NCI-H69 (cell line): ENCODE data around the gene EDN1.
"Not testable (repeated sequence)": the region's sequence is repeated elsewhere in the genome, so short reads cannot be mapped to it uniquely, and the experiment has no call there.

Experiments
- DNase-seq: peaks from one replicate; lab custom pipeline; 2025; lab: John Stamatoyannopoulos, UW

EDN1 gene

DNA sequence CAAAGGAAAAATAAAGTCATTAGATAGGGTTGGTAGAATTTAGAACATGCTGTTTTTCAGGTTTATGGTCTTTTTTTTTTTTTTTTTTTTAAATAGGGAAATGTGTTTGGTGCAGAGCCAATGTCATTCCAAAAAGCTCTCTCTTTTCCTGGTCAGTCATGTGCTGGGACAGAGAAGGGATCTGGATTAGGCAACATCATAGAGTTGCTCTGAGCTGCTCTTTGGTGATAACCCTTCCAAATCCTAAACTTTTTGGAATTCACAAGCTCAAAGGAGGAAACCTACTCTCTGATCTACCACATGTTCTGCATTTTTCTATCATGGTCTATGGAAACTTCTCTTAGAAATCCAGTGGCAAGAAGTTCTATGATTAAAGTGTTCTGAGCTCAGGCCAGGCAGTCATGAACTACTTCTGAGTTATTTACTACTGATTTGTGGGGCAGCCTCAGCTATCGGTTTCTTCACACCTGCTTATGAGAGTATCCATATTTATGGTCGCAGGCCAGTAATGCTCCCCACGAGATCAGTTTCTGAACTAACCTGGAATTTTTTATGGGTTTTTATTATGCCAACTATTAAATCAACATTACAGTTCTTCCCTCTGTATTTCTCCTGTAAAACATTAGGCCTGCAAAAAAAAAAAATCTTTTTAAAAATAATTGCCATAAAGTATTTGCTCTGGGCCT, 4.8 kb downstream of the EDN1 start:
- no peak for DNase-seq

DNA sequence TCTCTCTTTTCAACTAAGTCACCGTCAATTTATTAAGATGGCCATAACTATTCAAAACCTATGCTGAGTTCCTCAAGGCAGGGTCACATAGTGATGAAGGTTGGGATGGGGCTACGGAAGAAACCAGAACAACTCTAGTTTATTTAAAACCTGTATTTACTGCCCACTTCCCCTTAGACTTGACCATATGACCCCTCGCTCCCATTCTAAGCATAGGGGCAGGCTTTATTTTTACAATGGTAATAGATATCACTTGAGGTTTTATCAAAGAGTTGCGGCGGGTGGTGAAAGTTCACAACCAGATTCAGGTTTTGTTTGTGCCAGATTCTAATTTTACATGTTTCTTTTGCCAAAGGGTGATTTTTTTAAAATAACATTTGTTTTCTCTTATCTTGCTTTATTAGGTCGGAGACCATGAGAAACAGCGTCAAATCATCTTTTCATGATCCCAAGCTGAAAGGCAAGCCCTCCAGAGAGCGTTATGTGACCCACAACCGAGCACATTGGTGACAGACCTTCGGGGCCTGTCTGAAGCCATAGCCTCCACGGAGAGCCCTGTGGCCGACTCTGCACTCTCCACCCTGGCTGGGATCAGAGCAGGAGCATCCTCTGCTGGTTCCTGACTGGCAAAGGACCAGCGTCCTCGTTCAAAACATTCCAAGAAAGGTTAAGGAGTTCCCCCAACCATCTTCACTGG, 5.5 kb downstream of the EDN1 start:
- no peak for DNase-seq

DNA sequence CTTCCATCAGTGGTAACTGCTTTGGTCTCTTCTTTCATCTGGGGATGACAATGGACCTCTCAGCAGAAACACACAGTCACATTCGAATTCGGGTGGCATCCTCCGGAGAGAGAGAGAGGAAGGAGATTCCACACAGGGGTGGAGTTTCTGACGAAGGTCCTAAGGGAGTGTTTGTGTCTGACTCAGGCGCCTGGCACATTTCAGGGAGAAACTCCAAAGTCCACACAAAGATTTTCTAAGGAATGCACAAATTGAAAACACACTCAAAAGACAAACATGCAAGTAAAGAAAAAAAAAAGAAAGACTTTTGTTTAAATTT, 6.1 kb downstream of the EDN1 start:
- no peak for DNase-seq

DNA sequence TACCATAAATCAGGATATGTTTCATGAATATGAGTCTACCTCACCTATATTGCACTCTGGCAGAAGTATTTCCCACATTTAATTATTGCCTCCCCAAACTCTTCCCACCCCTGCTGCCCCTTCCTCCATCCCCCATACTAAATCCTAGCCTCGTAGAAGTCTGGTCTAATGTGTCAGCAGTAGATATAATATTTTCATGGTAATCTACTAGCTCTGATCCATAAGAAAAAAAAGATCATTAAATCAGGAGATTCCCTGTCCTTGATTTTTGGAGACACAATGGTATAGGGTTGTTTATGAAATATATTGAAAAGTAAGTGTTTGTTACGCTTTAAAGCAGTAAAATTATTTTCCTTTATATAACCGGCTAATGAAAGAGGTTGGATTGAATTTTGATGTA, 6.4 kb downstream of the EDN1 start:
- DNase-seq, result no peak

GRCh38 chr6:12297363-12298016, 7.3 kb downstream of the EDN1 start:
- no peak for DNase-seq

DNA sequence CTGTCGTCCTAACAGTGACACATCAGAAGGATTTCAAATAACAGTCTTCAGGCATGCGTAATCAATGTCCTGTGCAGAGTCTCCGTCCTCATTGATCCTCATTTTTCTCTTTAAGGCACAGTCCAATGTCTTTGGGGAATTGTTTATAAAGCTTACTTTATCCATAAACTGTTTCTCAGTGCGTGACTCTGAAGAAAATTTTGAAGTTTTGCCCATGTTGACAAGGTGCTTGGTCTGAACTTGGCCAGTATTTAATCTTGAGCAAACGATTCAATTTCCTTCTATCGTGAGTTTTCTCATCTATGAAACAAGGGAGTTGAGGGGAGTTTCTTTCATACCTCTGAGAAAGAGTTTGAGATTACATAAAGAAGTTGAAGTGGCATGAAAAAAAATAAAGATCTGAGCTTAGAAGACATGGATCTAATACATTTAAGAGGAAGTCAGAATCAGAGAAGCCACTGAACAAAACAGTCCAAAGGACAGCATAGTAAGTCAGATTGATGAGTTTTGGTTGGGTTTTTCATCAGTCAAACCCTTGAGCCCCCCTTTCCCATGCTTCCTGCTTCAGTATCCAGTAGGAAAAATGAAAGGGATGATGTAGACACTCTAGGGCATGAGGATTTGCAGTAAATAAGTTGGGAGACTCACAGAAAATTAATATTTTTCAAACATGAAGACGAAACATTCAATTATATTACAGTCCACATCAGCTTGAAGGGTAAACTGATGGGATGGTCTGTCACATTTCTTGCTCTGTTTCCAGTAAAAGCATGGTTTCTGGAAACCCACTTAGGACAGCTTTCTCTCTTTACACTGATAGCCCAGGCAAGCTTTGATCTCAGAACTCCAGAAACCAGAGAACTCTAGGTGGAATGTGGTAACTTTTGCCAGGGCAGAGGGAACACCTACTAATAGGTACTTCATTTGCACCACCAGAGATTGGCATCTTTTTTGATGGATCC, 8.1 kb downstream of the EDN1 start:
- no peak for DNase-seq

- no peak for DNase-seq
Measured at GRCh38 chr6:12298995-12299394, 8.8 kb downstream of the EDN1 start.

DNA sequence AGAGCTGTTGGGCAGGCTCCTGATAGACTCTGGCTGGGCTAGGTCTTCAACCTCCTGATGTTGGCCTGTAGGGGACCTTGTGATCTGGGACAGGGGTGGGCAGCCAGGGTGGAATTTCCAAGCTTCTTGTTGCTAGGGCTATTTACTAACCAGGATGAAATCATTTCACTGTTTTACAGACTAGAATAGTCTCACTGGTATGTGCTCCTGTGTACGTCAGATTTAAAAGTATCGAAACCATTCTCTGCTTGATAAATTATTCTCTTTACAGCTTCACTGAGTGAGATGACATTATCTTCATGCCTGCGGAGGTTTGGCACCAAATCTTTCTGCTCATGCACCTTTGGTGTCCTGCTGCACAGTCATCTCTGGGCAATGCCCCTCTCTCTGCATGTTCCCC, 10.9 kb downstream of the EDN1 start:
- DNase-seq, result no peak

GRCh38 chr6:12304487-12304886, 14.3 kb downstream of the EDN1 start:
- no peak for DNase-seq

GRCh38 chr6:12309070-12309469, 18.9 kb downstream of the EDN1 start:
- no peak for DNase-seq

DNA sequence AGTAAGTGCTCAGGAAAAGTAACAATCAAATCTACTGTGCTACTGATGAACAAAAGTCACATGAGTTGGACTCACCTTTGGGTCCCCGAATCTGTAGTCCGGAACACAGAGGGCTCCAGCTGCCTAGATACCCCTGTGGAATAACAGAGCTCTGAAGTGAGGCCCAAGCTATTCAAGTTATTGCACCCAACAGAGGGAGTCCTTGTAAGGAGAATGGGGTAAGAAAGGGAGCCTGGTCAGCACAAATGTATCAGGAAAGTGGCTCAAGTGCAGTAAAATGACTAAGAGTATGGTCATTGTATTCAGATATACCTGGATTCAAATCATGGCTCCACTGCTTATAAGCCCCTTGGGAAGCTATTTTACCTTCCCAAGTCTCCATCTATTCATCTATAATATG, 20.9 kb downstream of the EDN1 start:
- DNase-seq, result no peak

DNA sequence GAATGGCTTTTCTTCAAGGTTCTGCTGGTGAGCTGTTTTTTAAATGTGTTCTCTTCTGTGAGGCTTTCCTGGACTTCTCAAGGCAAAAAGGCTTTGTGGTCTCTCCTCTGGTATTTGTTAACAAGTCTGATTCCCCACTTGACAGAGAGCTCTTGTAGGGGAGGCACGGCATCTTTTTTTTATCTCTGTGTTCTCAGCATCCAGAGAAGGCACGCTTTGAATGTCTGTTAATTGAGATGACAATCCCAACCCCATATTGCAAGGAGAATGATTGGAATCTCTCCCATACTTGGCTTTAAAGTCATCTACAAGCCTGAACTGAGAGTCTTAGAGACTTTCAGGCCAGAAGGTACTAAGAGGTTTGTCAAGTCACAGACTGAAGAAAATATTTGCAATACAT, 22.6 kb downstream of the EDN1 start:
- DNase-seq, result no peak

DNA sequence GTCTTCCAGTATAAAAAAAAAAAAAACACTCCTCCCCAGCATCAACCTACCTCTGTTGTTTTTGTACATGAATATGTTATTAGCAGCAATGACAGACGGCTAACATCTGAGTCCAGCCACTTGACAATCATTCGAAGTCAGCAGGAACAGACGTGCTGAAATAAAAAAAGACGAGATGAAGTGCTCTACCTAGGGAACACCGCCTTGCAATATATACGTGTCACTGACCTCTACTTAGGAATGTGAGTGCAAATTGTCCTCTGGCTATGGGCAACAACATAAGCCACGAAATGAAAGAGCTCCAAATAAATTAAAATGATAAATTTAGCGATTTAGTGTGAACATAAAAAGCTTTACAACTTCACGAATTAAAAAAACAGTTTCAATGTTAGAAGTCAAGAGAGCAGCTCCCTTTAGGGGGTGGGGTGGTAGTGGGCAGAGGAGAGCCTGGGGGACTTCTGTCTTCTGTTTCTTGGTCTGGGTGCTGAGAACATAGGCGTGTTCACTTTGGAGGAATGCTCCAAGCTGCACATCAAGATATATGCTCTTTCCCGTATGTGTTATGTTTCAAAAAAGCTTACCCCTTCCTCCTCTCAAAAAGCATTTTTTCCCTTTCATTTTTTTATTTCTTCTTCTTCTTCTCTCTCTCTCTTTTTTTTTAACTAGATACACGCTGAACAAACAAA, 23.3 kb downstream of the EDN1 start:
- DNase-seq, result no peak

GRCh38 chr6:12313992-12314589, 23.9 kb downstream of the EDN1 start:
- DNase-seq, result no peak

- DNase-seq, result no peak
Measured at GRCh38 chr6:12314751-12315150, 24.6 kb downstream of the EDN1 start.

- DNase-seq, result no peak
Measured at GRCh38 chr6:12315292-12316081, 25.3 kb downstream of the EDN1 start.

DNA sequence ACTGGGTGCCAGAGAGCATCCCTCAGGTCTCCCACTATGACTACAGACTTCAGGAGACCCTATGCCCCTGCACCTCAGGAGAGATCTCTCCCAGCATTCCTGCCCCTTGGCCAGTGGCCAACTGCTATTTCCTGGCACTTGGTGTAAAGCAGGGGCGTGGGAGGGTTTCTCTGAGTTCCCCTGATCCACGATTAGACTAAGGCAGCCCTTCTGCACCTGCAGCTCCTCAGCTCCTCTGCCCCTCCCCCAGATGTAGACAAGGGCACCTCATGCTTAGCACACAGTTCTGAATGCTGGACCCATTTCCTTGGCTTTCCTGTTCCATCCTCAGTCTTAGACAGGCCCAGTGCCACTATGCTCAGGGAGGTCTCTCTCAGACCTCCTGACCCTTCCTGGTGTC, 28.6 kb downstream of the EDN1 start:
- no peak for DNase-seq

DNA sequence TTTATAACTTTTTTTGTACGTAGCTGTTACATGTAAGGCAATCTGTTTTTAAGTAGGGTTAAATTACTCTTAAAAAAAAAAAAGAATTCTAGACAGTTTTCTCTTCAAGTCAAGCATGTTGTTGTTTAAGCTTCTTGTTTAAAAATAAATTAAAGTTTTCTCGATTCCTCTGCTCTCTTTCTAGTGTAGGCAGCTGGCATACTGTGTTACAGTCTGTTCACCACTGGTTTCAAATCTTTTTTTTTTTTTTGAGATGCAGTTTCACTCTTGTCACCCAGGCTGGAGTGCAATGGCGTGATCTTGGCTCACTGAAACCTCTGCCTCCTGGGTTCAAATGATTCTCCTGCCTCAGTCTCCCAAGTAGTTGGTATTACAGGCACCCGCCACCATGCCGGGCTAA, 29.9 kb downstream of the EDN1 start:
- DNase-seq, result not testable (repeated sequence)

GRCh38 chr6:12324099-12324498, 33.9 kb downstream of the EDN1 start:
- DNase-seq, result no peak

GRCh38 chr6:12324748-12325147, 34.6 kb downstream of the EDN1 start:
- no peak for DNase-seq

DNA sequence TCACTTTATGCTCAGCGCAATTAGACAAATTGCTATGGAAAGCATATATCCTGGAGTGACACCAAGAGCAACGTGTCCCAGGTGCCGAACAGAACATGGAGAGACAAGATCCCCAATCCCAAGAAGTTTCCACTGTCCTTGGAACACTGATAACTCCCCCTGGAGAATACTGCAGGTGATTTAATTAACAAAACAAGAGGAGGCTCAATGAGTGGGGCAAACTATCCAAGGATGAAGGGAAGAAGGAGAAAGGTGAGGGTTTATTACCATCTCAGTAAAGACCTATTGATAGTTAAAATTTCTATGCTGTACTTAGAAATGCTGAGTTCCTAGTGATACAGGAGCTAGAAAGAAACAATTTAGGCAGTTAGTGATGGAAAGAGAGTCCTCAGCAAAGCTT, 35.7 kb downstream of the EDN1 start:
- no peak for DNase-seq
